GM18520 (cell line): ENCODE measurements around the gene SAP25.

Experiments
- ATAC-seq: cut with Tn5 transposase; IDR thresholded peaks from one replicate; pipeline ENCODE4 v1.9.1; 2021; ENCODE audit not compliant: unreplicated experiment

Gene SAP25

DNA sequence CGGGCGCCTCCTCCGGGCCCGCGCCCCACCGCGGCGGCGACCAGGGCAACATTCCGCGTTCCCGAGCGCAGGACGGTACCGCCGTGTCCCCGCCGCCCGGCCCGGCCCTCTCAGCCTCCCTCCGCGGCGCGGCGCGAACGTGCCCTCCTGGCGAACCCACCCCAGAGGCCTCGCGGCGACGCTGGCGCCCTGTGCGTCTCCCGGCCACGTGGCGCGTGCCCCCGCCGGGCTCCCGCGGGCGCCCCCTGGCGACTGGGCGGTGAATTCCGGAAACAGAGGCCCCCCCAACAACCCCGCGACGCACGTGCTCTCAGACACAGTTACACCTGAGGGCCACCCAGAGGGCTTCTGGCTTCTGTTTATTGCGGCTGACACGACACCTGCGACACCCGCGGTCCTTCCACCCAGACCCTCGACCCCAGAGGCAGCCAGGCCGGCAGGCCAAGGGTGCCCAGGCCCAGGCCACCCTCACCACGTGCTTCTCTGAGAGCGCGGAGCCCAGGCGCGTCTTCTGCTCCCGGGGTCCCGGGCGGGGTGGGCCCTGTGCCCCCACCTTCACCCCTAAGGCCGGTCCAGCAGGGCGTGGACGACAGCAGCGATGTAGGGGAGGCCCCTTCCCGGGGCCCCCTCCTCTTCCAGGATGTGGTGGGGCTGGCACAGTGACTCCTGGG is at the start of gene SAP25:
Gene SAP25, minus strand, starts transcription at position 210 of the 671 bp plus-strand sequence. Its CDS starts 158 bp downstream, at position 52.
- ATAC-seq, result no peak

DNA sequence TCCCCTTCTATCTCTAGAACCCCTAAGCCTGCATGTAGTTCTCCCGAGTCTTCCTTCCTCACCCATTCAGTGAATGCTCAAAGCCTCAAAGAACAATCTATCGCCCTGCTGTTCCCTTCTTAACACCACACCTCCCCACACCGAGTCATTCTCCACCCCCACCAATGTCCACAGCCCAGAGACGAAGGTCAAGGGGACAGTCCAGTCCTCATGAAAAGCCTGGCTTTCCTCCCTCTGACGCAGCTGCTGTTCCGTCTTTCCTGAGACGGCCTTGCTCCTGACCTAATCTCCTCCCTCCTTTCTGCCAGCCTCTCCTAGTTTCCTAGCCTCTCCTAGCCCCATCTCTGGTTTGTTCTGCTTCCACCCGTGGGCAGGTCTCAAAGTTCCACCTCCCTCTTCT is 47.9 kb upstream of the SAP25 start:
- ATAC-seq, result no peak

DNA sequence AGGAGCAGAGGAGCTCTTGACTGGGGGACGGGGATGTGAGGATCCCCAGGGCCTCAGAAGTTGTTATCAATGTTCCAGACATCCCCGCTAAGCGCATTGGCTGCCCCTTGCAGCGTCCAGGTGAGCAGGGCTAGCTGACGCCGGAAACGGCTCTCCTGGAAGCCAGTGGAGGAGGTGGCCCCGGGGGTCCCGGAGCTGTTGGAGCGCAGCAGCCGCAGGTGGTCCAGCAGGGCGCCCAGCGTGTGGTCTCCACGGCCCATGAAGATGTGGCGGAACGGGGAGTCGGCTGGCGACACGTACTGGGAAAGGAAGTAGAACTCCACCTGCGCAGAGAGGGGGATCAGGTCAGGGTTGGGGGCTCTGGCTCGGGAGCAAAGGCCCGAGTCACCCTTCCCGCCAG is 47.1 kb upstream of the SAP25 start:
- ATAC-seq, result no peak

DNA sequence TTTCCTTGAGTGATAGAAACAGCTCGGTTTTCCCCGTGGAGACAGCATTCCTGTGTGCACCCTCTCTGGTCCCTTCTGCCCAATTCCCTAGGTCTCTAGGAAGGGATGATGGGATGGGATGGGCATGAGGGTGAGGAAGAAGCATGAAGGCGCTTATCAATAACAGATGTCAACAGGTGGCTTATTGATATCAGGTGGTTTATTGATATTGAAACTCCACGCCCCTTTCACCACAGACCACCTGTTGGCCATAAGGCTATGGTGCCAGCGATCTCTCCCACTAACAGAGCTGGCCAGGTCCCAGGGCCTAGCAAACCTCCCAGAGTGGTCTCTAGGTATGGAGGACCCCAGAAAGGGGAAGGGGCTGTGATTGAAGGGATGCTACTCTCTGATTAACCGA is 46.5 kb upstream of the SAP25 start:
- no peak for ATAC-seq

DNA sequence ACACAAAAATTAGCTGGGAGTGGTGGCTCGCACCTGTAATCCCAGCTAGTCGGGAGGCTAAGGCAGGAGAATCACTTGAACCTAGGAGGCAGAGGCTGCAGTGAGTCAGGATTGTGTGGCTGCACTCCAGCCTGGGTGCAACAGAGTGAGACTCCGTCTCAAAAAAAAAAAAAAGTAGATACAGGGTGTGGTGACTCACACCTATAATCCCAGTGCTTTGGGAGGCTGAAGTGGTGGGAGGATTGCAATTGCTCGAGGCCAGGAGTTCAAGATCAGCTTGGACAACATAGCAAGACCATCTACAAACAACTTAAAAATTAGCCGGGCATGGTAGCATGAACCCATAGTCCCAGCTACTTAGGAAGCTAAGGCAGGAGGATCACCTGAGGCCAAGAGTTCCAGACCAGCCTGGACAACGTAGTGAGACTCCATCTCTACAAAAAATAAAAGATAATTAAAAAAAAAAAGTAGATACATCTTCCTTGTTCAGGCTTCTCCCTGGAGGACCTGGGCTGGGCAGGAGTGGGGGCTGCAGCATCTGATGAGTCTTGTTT is 40.7 kb upstream of the SAP25 start:
- ATAC-seq, result no peak

DNA sequence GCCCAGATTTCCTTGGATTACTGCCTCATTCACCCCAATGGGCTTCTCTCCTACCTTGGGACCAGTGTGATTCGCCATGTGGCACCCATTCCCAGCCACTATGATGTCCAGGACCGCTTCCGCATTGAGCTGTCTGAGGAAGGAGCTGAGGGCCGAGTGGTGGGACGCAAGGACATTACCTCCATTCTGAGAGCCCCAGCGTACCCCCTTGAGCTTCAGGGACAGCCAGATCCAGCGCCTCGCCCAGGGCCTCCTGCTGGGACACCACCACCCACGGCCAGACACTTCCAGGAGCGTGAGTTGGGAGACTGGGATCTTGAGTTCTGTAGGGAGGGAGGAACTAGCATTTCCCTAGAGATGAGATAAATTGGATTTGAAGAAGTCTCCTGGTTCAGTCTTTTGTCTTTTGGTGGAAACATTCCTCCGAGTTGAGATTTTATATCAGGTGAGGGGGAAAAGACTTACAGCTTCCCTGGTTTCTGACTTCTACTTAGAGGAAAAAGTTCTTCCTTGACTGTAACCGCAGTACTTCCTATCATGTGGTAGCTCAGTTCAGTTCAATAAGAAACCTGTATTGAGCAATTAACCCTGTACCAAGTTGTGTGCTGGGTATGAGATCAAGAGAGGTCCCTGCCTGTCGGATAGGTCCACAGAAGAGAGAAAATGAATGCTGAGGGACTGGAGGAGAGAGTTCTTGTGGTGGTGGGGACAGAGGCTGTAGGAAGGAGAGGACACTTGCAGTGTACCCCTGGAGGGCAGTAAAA is 39.9 kb upstream of the SAP25 start:
- no peak for ATAC-seq

DNA sequence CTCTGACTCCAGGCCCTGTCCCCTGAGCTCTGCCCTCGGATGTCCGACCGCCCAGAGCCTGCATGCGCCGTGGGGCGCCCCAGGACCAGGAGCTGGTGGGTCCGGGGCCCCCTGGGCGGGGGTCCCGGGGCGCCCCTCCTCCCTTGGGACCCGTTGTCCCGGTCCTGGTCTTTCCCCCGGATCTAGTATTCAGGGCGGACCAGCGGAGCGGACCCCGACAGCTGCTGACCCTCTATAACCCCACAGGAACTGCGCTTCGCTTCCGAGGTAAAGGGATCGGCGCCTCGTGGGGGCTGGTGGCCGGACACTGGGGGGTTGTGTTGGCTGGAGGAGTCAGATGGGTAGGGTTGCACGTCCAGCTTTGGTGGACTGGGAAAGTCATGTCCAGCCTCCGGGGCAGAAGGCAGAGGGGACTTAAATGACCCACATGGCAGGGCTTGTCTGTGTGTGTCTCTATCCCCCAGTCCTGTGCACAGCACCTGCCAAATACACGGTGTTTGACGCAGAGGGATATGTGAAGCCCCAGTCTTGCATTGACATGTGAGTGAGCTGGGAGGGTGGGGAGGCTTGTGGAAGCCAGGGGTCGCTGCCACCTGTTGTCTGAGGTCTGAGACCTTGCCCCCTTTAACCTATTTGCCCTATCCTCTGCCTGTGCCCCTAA is 39.2 kb upstream of the SAP25 start:
- no peak for ATAC-seq

DNA sequence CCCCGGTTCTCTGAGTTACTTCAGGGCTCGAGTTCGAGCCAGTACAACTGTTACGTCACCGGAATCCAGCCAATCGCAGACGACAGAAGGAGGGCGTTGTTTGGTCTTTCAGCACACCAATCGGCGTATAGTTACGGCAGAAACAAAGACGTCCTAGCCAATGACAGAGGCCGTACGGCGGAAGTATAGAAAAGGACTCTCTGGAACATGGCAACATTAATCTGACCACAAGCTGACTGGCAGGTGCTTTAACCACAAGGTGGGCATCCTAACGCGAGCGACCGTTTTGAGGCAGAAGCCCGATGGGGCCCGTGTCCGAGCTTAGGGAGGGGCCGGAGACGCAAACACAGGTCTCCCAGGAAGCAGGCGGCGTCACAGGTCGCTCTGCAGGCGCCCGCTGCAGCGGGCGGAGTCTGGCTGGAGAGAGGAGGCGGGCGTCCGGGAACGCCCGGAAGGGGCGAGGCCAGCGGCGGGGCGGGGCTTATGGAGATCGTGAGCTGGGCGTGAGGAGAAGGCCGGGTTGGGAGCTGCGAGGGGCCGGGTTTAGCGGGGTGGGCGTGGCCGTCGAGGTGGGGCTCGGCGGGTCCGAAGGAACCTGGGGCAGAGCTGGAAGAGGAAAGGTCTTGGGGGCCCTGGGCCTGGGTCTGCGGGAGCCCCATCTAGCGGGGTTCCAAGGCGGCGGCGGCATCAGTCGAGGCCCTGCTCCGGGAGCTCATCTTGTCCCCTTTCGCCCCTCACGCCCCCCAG is 38.5 kb upstream of the SAP25 start, which contains the start of gene MOSPD3:
Gene MOSPD3, plus strand, starts transcription at position 558 of the 747 bp plus-strand sequence. CDS start 252 bp downstream, outside the sequence.
- ATAC-seq, result peak; percentile 91

DNA sequence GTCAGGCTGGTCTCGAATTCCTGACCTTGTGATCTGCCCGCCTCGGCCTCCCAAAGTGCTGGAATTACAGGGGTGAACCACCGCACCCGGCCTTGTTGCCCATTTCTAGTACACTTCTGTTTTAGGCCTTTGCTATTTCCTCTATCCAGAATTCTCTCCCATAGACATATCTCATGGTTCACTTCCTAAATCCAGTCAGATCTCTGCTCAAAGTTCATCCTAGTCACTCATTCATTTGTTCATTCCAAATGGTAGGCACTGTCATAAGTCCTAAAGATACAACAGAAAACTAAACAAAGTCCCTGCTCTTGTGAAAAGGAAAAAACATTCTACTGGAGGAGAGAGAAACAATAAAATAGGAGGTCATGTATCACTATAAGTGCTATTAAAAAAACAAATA is 36.3 kb upstream of the SAP25 start:
- no peak for ATAC-seq

DNA sequence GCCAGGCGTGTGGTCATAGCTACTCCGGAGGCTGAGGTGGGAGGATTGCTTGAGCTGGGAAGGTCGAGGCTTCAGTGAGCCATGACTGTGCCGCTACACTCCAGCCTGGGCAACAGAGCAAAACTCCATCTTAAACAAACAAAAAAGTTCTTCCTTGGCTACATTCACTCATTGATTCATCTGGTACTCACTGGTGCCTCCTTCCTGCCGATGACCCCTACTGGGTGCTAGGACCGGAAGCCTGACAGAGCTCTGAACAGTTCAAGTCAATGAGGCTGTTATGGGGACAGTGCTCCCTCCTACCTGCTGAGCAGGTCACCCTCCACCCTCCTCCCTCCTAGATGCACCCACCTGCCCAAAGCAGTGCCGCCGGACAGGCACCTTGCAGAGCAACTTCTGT is 33.4 kb upstream of the SAP25 start:
- no peak for ATAC-seq

DNA sequence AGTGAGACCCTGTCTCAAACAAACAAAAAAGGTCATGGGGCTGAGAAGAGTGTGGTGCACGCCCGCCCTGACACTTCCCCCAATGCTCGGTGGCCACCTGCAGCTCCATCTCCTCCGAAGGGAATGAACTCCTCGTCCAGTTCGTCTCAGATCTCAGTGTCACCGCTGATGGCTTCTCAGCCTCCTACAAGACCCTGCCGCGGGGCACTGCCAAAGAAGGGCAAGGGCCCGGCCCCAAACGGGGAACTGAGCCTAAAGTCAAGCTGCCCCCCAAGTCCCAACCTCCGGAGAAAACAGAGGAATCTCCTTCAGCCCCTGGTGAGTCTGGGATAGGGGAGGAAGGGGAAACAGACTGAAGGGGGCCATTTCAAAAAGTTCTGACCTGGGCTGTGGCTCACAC is 32.6 kb upstream of the SAP25 start:
- no peak for ATAC-seq

DNA sequence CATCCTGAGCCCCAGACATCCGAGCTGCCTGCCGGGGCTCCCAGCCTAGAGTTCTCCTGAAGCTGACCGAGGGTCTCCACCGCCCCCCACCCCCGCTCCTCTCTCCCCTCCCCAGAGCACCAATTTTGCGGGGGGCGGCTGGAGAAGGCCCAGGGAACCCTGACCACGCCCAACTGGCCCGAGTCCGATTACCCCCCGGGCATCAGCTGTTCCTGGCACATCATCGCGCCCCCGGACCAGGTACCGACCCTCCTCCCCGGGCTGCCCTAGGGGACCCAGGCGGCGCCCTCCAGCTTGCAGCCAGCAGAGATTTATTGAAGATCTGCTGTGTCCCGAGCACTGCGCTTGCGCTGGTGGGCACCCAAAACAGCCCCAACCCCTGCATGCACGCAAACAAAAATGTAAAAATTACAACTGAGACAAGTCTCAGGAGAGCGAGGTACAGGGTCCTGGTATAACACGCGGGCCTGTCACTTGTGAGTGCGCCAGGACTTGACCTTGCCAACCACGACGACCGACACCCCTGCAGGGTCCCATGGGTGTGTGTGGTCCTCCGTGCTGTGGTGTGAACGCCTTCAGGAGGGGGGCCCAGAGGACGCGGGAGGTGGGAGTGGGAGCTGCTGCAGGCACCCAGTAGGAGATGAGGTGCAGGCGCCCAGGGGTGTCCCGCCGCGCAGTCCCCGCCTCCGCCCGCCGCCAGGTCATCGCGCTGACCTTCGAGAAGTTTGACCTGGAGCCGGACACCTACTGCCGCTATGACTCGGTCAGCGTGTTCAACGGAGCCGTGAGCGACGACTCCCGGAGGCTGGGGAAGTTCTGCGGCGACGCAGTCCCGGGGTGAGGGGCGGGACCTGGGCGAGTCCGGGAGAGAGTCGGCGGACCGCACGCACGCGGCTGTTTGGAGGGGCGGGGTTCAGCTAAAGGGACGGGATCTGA is 31.5 kb upstream of the SAP25 start:
- ATAC-seq, result no peak

DNA sequence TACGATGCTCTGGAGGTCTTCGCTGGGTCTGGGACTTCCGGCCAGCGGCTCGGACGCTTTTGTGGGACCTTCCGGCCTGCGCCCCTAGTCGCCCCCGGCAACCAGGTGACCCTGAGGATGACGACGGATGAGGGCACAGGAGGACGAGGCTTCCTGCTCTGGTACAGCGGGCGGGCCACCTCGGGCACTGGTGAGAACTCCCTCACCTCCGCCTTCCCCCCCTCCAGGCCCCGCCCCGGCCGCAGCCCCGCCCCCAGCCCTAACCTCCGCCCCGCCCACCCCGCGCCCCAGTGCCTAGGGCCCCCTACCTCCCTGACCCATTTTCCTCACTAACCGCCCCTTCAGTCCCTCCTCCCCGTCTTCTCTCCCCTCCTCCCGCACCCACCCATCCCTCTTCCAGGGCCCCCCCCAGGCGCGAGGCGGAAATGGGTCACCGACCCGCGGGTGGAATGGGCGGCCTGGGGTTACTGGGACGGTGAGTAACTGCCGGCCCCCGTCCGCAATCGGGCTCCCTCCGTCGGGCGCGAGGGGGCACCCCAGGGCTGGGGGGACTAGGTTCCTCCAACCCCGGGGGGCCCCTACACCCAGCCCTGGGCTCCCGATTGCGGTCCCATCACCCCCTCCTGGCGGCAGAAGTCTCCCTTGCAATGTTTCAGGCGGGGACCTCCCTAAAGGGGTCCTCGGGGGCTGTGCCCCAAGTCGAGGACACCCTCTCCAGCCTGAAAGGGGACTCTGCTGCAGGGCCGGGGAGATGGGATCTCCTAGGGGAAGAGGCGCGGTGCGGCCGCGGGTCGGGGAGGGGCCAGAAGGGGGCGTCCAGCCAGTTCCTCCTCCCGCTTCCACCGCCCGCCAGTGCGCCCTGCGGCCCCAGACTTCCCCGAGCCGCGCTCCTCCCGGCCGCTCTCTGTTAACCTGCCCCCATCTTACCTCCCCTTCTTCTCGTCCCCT is 30.6 kb upstream of the SAP25 start:
- ATAC-seq, result no peak

DNA sequence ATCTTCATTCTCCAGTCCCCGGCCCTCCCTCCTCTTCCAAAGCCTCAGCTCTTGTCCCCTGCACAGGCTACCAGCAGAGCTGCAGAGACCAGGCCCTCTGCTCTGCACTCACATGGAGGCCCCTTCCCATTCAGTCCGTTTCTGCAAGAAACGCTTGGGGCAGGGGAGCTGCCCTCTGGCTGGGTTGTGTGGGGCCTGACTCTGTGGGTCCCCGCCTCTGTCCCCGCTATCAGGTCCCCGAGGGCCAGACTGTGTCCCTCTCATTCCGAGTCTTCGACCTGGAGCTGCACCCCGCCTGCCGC is 30.0 kb upstream of the SAP25 start:
- ATAC-seq, result no peak

DNA sequence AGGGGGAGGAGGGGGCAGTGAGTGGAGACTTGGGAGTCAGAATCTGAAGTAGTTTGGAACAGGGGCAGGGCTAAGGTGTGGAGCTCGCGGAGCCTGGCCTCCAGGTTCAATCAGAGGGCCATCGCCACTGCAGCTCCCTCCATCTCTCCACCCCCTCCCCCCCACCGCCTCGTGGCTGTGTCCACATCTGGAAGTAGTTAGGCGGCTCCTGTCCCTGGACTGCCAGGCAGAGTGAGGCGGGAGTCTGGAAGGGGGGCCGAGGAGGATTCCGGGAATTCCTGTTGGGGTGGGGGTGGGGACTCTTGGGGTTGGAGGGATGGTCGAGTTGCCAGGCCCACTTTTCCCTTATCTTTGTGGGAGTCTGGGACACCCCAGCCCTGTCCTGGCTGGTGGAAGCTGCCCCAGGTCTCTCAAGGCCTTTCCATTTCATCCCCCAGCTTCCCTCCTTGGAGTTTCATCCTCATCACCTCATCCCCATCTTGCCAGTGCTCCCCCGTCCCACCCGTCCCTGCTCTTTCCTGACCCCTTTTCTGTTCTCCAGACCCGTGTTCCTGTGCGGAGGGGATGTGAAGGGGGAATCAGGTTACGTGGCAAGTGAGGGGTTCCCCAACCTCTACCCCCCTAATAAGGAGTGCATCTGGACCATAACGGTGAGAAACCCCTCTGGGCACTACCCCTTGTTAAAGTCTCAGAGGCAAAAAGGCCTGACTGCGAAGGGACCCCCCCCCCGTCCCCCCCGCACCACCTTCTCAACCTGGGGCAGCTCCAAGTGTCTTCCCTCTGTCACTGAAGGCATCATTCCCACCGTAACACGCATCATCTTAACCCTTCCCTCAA is 29.4 kb upstream of the SAP25 start:
- ATAC-seq, result no peak

DNA sequence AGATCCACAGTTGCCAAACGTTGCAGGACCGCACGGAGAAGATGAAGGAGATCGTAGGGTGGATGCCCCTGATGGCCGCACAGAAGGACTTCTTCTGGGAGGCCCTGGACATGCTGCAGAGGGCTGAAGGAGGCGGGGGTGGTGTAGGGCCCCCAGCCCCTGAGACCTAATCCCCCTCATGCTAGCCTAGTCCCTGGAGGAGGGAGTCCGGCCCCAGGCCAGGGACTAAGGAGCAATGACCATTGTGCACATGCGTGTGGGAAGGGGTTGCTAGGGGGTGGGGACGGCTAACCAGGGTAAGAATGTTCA is 27.0 kb upstream of the SAP25 start:
- no peak for ATAC-seq

DNA sequence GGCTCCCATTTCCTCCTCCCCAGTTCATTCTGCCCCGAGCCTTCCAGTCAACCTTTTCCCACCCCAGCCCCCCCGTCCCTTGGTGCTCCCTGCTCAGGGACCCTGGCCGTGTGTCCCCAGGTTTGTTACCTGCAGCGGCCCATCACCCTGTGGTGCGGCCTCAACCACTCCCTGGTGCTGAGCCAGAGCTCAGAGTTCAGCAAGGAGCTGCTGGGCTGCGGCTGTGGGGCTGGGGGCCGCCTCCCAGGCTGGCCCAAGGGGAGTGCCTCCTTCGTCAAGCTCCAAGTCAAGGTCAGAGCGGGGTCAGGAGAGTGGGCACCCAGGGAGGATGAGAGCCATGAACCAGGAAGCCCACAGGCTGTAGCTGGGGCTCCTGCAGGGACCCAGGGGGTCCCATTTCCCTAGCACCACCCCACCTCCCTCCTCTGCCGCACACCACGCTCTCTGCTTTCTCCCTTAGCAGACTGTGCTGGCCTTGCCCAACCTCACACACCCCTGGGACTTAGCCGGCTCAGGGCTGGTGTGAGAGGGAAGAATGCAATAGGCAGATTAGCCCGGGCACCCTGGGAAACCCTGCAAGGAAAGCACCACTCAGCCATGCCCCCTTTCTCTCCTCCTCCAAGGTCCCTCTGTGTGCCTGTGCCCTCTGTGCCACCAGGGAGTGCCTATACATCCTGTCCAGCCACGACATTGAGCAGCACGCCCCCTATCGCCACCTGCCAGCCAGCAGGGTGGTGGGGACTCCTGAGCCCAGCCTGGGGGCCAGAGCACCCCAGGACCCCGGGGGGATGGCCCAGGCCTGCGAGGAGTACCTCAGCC is 26.4 kb upstream of the SAP25 start:
- ATAC-seq, result no peak
